Liver (tissue), 3 donors: ENCODE measurements around the gene PCAT6.

ENCODE experiments used
- ATF3 ChIP-seq: IDR thresholded peaks from 2 replicates; pipeline ENCODE4 v1.6.1; 2016; ENCODE audit warnings: antibody characterized with exemption
- FOXA1 ChIP-seq: IDR thresholded peaks from 2 replicates; pipeline ENCODE4 v1.6.1; 2016; ENCODE audit warnings: antibody characterized with exemption
- RAD21 ChIP-seq, 2 donors: IDR thresholded peaks; 2 replicates each; pipeline ENCODE4 v1.6.1; 2016; ENCODE audit warnings: antibody characterized with exemption in 2 of 2, mild to moderate bottlenecking in 2 of 2
- SP1 ChIP-seq: IDR thresholded peaks from 2 replicates; pipeline ENCODE4 v1.6.1; 2018; ENCODE audit warnings: antibody characterized with exemption, mild to moderate bottlenecking
- TF ChIP-seq, protein P1 (sequence below): fragments of 150-350 bp; IDR thresholded peaks from 2 replicates; pipeline ENCODE4 v1.5.1; 2017; ENCODE audit warnings: improper control_type of control experiment, low read depth, low read length; ENCODE audit not compliant: missing input control
- TF ChIP-seq, protein P2 (sequence below): IDR thresholded peaks from 2 replicates; pipeline ENCODE4 v1.6.1; 2016; ENCODE audit warnings: antibody characterized with exemption
- donor health status: healthy.
- donor health status: healthy.

DNA sequence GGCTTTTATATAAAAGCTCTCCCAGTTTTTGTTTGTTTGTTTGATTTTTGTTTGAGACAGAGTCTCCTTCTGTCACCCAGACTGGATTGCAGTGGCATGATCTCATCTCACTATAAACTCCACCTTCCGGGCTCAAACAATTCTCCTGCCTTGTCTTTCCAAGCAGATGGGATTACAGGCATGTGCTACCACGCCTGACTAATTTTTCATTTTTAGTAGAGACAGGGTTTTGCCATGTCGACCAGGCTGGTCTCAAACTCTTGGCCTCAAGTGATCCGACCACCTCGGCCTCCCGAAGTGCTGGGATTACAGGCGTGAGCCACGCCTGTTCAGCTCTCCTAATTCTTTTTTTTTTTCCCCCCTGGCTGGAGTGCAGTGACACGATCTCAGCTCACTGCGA lies 4.4 kb downstream of the PCAT6 start:
- no peak for TF ChIP-seq RAD21 (IDR thresholded peaks at IDR 0.05)
- TF ChIP-seq, protein P1, sequence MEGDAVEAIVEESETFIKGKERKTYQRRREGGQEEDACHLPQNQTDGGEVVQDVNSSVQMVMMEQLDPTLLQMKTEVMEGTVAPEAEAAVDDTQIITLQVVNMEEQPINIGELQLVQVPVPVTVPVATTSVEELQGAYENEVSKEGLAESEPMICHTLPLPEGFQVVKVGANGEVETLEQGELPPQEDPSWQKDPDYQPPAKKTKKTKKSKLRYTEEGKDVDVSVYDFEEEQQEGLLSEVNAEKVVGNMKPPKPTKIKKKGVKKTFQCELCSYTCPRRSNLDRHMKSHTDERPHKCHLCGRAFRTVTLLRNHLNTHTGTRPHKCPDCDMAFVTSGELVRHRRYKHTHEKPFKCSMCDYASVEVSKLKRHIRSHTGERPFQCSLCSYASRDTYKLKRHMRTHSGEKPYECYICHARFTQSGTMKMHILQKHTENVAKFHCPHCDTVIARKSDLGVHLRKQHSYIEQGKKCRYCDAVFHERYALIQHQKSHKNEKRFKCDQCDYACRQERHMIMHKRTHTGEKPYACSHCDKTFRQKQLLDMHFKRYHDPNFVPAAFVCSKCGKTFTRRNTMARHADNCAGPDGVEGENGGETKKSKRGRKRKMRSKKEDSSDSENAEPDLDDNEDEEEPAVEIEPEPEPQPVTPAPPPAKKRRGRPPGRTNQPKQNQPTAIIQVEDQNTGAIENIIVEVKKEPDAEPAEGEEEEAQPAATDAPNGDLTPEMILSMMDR: no peak
- no peak for TF ChIP-seq FOXA1
- no peak for TF ChIP-seq SP1
- TF ChIP-seq, protein P2, sequence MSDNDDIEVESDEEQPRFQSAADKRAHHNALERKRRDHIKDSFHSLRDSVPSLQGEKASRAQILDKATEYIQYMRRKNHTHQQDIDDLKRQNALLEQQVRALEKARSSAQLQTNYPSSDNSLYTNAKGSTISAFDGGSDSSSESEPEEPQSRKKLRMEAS: no peak
- TF ChIP-seq ATF3: no peak
